Measurements from ENCODE around the gene OSBPL6. TPM values are rescaled to one million over a fixed set of nuclear protein-coding genes. Genes with fewer than 3 reads are reported as not detected.
A peak's percentile ranks its signal among the peaks of the same experiment; 100 is the strongest.

Gene OSBPL6
- total RNA-seq, 1 experiment from 2014 or later = 43.1 TPM

DNA sequence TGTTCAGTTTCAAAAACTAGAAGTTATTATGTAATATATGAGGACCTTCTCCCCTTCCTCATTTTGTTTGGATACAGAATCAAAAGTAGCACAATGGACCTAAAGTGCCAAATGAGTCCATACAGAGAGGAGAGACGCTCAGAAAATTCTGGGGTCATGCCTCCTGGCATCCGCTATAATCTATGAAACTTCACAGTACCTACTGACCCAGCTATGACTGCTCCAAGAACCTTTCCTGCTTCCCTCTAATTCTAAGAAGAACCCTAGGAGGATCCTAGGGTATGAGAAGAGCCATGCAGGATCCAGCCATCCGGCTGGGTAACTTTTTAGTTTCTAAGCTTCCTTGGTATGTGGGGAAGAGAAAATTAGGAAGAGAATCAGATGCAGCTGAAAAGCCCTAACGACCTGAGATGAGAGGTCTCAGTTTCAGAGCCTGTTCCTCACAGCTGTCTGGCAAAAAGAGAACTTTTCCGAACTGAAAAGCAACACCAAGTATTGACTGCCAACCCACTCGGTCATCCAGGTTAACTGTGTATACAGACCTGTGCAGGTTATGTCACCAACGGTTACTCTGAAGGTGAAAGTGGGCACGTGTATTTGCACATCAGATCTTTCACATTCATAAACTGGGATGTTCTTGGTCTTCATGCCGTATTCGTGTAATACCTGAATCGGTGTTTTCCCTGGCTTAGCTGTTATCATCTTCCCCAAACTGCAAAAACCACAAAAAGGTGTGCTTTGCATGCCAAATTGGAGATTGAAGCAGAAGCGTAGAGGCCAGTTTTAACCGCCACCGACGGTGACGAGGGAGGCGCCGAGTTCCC lies 255.6 kb downstream of the OSBPL6 start:
- H3K27ac Mint-ChIP-seq (ENCODE audit: low read depth, unreplicated experiment) = peak overlapping the region; percentile 59
- DNase-seq (ENCODE audit: unreplicated experiment) = peak; percentile 5
- no peaks in the 10 kb centered on the region for H3K27me3 Mint-ChIP-seq (ENCODE audit: insufficient read depth, unreplicated experiment)
- H3K9me3 Mint-ChIP-seq (ENCODE audit: unreplicated experiment) = no peaks in the 10 kb centered on the region
- ChIA-PET CTCF (interaction anchor here (0.9 to 3.3 kb wide), 3 partner anchors 31 to 338 kb away, joined by 3 to 23 read pairs (median 6); partner anchors contain the start of gene RBM45), POLR2A (interaction anchor here (0.8 to 4.1 kb wide), 14 partner anchors 9 to 257 kb away, joined by 3 to 76 read pairs (median 8); partner anchors contain the start of genes FKBP7, OSBPL6 and PLEKHA3)
- H3K36me3 Mint-ChIP-seq (ENCODE audit: insufficient read depth, unreplicated experiment) = peaks cover 40% of the 10 kb centered on the region
- peak overlapping the region; percentile 88 for H3K4me3 Mint-ChIP-seq (ENCODE audit: unreplicated experiment)
- H3K4me1 Mint-ChIP-seq (ENCODE audit: insufficient read depth, unreplicated experiment) = peaks cover 11% of the 10 kb centered on the region
- TF ChIP-seq, protein P1, sequence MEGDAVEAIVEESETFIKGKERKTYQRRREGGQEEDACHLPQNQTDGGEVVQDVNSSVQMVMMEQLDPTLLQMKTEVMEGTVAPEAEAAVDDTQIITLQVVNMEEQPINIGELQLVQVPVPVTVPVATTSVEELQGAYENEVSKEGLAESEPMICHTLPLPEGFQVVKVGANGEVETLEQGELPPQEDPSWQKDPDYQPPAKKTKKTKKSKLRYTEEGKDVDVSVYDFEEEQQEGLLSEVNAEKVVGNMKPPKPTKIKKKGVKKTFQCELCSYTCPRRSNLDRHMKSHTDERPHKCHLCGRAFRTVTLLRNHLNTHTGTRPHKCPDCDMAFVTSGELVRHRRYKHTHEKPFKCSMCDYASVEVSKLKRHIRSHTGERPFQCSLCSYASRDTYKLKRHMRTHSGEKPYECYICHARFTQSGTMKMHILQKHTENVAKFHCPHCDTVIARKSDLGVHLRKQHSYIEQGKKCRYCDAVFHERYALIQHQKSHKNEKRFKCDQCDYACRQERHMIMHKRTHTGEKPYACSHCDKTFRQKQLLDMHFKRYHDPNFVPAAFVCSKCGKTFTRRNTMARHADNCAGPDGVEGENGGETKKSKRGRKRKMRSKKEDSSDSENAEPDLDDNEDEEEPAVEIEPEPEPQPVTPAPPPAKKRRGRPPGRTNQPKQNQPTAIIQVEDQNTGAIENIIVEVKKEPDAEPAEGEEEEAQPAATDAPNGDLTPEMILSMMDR (IDR thresholded peaks at IDR 0.05; ENCODE audit: unreplicated experiment) = no peak
- BruUV-seq (replicated peaks) = TSS peak; percentile 41
- intact Hi-C loops (cut with micrococcal nuclease) = loop anchor here (1.0 kb wide), 1 partner anchor 73 kb away; no protein-coding TSS in a partner anchor

DNA sequence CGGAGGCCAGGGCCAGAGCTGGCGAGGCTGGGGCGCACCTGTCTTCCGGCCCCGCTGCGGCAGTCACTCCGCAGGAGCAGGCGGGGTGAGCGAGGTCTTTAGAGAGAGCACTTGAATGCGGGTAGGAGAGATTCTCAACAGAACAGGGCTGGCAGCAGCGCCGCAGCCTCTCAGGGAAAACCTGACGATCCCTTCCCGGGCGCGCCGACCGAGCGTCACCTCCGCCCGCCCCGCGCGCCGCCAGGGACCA lies 256.1 kb downstream of the OSBPL6 start:
- no peak for DNase-seq (ENCODE audit: unreplicated experiment)
- Mint-ChIP-seq H3K9me3 (ENCODE audit: unreplicated experiment) (no peaks in the 10 kb centered on the region), H3K4me1 (ENCODE audit: insufficient read depth, unreplicated experiment) (peaks cover 11% of the 10 kb centered on the region), H3K4me3 (ENCODE audit: unreplicated experiment) (peak overlapping the region; percentile 88), H3K27ac (ENCODE audit: low read depth, unreplicated experiment) (peak overlapping the region; percentile 100), H3K27me3 (ENCODE audit: insufficient read depth, unreplicated experiment) (no peaks in the 10 kb centered on the region), H3K36me3 (ENCODE audit: insufficient read depth, unreplicated experiment) (peaks cover 37% of the 10 kb centered on the region)
- TF ChIP-seq, protein P1 (IDR thresholded peaks at IDR 0.05; ENCODE audit: unreplicated experiment) = no peak
- intact Hi-C loops (cut with micrococcal nuclease) = loop anchor here (1.0 kb wide), 1 partner anchor 73 kb away; no protein-coding TSS in a partner anchor
- no TSS peak for BruUV-seq (replicated peaks)
- CTCF ChIA-PET = interaction anchor here (0.9 to 3.3 kb wide), 3 partner anchors 32 to 339 kb away, joined by 3 to 23 read pairs (median 6); partner anchors contain the start of gene RBM45
- POLR2A ChIA-PET = interaction anchor here (0.5 to 4.1 kb wide), 22 partner anchors 9 to 1058 kb away, joined by 3 to 76 read pairs (median 6); partner anchors contain the start of genes AGPS, FKBP7, OSBPL6 and PLEKHA3

DNA sequence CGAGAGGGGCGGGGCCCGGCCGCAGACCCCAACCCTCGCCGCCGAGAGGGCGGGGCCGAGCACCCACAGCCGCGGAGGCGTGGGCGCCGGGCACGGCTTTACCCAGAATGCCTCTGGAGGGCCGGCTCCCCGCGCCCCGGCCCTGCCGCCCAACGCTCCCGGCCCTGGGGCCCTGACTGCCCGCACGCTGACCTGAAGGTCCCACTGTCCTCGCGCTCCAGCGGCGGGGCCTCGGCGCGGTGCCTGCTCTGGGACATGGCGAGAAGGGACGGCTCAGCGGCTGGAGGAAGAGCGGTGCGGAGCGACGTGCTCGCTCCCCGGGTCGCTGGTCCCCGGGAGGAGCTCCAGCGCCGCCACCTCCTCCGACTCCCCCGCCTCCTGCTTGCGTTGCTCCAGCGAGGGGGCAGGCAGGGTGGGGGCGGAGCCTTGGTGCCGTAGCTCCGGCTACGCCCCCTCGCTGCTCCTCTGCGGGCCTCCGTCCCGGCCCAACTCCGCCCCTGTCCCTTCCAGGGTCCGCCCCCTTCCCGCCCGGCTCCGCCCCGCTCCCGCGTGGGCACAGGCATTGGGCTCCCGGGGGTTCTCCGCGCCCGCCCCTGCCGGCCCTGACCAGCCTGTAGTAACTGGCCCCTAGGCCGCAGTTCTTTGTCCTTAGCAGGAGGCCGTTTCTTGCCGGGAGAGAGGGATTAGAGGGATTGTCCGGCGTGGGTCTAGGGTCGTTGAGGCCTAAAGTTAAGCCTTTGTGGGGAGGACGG lies 256.6 kb downstream of the OSBPL6 start, which contains the start of the genes PJVK and PRKRA:
Gene PJVK, plus strand, starts transcription at position 605 of the 752 bp plus-strand sequence. CDS start 2,032 bp downstream, outside the sequence.
Gene PRKRA, minus strand, starts transcription at position 402 of the 752 bp plus-strand sequence. Its CDS starts 145 bp downstream, at position 257.
- H3K27ac Mint-ChIP-seq (ENCODE audit: low read depth, unreplicated experiment) = peak within 1 kb of the TSS; percentile 100
- H3K27me3 Mint-ChIP-seq (ENCODE audit: insufficient read depth, unreplicated experiment) = no peaks in the 10 kb centered on the region
- H3K36me3 Mint-ChIP-seq (ENCODE audit: insufficient read depth, unreplicated experiment) = peaks cover 32% of the 10 kb centered on the region
- TF ChIP-seq, protein P1 (IDR thresholded peaks at IDR 0.05; ENCODE audit: unreplicated experiment) = no peak
- ChIA-PET CTCF (interaction anchor here (1.2 to 3.3 kb wide), 2 partner anchors 32 to 339 kb away, joined by 6 to 23 read pairs; partner anchors contain the start of gene RBM45), POLR2A (interaction anchor here (0.5 to 4.1 kb wide), 29 partner anchors 10 to 1059 kb away, joined by 3 to 76 read pairs (median 5); partner anchors contain the start of genes AGPS, FKBP7, OSBPL6 and PLEKHA3)
- H3K9me3 Mint-ChIP-seq (ENCODE audit: unreplicated experiment) = no peaks in the 10 kb centered on the region
- peaks cover 11% of the 10 kb centered on the region for H3K4me1 Mint-ChIP-seq (ENCODE audit: insufficient read depth, unreplicated experiment)
- H3K4me3 Mint-ChIP-seq (ENCODE audit: unreplicated experiment) = peak within 1 kb of the TSS; percentile 88
- BruUV-seq (replicated peaks) = no TSS peak
- peak; percentile 95 for DNase-seq (ENCODE audit: unreplicated experiment)
- intact Hi-C loops (cut with micrococcal nuclease) = loop anchor here (1.0 kb wide), 2 partner anchors 28 to 72 kb away; no protein-coding TSS in a partner anchor

Measured in MCF 10A (cell line).